ENCODE data around the gene RITA1.
"Not testable (repeated sequence)": the region's sequence is repeated elsewhere in the genome, so short reads cannot be mapped to it uniquely, and the experiment has no call there.

RITA1 gene, protein sequence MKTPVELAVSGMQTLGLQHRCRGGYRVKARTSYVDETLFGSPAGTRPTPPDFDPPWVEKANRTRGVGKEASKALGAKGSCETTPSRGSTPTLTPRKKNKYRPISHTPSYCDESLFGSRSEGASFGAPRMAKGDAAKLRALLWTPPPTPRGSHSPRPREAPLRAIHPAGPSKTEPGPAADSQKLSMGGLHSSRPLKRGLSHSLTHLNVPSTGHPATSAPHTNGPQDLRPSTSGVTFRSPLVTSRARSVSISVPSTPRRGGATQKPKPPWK

GRCh38 chr12:113185180-113186032, at the start of gene RITA1, which contains the start of gene DDX54:
TSS of gene RITA1 (plus strand) at chr12:113185721. CDS start at chr12:113186747, 1,026 bp downstream.
TSS of gene DDX54 (minus strand) at chr12:113185478. CDS start at chr12:113185451, 27 bp downstream.
- DNase-seq (ENCODE audit: low spot score in 2 of 2) (peak; percentile 74 to 86), ATAC-seq (replicated peaks; ENCODE audit: extremely low read depth, poor library complexity, severe bottlenecking) (peak; percentile 59)
- H3K4me3 Mint-ChIP-seq = peak within 1 kb of the TSS; percentile 86
- H3K36me3 Mint-ChIP-seq (ENCODE audit: insufficient read depth) = peaks cover 23% of the 10 kb centered on the region
- H3K27me3 Mint-ChIP-seq = no peaks in the 10 kb centered on the region
- H3K9me3 Mint-ChIP-seq = no peaks in the 10 kb centered on the region
- H3K27ac Mint-ChIP-seq (ENCODE audit: low read depth) = peak within 1 kb of the TSS; percentile 91
- peaks cover 26% of the 10 kb centered on the region for H3K4me1 Mint-ChIP-seq

DNA sequence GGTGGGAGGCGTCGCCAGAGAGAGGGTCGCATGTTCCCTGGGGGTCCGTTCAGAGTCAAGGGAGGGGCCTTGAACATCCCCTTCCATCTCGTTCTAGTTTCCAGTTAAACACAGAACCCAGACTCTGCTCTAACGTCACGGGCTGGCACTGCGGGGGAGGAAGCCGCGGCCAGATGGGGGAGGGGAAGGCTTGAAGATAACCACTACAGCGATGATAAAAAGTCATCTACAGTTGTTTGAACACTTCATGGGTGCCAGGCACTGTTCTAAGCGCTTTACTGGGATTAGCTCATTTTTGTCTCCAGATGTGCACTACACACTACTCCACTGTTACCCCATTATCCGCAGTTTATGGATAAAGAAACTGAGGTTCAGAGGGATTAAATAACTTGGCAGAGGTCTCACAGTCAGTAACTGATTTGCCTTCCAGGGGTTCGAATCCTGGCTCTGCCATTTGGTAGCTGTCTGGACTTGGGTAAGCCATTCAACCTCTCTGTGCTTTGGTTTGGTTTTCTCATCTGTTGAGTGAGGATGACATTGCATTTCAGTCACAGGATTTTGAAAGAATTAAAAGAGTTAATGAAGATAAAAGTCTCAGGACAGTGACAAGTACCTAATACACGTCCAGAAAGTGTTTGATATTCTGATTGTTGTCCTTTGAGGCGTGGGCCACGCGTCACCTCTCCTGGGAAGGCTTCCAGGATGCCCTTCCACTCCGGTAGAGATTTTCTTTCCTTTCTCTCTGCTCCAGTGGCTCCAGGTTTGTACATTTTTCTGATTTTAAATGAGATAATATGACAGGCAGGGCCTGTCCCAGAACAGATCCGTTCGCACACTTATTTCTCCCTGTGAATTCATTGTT, 49.2 kb upstream of the RITA1 start:
- no peaks in the 10 kb centered on the region for H3K9me3 Mint-ChIP-seq
- H3K4me1 Mint-ChIP-seq = peaks cover 13% of the 10 kb centered on the region
- ATAC-seq (replicated peaks; ENCODE audit: extremely low read depth, poor library complexity, severe bottlenecking) (peak; percentile 81), DNase-seq (ENCODE audit: low spot score in 2 of 2) (peak in 1 of 2 donors; percentile 68)
- no peaks in the 10 kb centered on the region for H3K36me3 Mint-ChIP-seq (ENCODE audit: insufficient read depth)
- peak overlapping the region; percentile 77 for H3K4me3 Mint-ChIP-seq
- peaks cover 21% of the 10 kb centered on the region for H3K27me3 Mint-ChIP-seq
- H3K27ac Mint-ChIP-seq (ENCODE audit: low read depth) = peak overlapping the region; percentile 92

- no peak for DNase-seq (ENCODE audit: low spot score in 2 of 2)
- no peak for ATAC-seq (replicated peaks; ENCODE audit: extremely low read depth, poor library complexity, severe bottlenecking)
- H3K36me3 Mint-ChIP-seq (ENCODE audit: insufficient read depth) = no peaks in the 10 kb centered on the region
- H3K27me3 Mint-ChIP-seq = peaks cover 21% of the 10 kb centered on the region
- H3K27ac Mint-ChIP-seq (ENCODE audit: low read depth) = no peak overlapping the region
- H3K9me3 Mint-ChIP-seq = no peaks in the 10 kb centered on the region
- peaks cover 13% of the 10 kb centered on the region for H3K4me1 Mint-ChIP-seq
- H3K4me3 Mint-ChIP-seq = no peak overlapping the region
Observed at GRCh38 chr12:113136990-113137511, 48.5 kb upstream of the RITA1 start.

- Mint-ChIP-seq H3K27ac (ENCODE audit: low read depth) (no peak overlapping the region), H3K36me3 (ENCODE audit: insufficient read depth) (no peaks in the 10 kb centered on the region), H3K4me1 (peaks cover 13% of the 10 kb centered on the region), H3K9me3 (no peaks in the 10 kb centered on the region), H3K27me3 (peaks cover 21% of the 10 kb centered on the region), H3K4me3 (no peak overlapping the region)
- ATAC-seq (replicated peaks; ENCODE audit: extremely low read depth, poor library complexity, severe bottlenecking) (no peak), DNase-seq (ENCODE audit: low spot score in 2 of 2) (no peak)
Observed at GRCh38 chr12:113137861-113138783, 47.4 kb upstream of the RITA1 start.

DNA sequence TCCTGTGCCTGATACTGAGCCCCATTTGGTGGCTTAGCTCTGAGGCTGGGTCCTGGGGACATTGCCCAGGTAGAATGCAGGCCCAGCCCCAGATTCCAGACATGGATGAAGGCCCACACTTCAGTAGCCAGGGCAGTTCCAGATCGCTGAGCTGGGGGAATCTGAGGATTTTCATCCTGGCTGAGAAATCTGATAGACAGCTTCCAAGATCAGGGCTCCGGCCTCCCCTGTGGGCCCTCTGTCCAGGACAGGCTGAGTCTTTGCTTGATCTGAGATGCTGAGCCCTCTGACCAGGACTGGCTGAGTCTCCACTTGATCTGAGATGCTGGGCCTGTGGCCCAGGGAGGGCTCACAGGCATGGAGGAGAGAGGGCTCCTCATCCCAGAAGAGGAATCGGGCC, 46.7 kb upstream of the RITA1 start:
- Mint-ChIP-seq H3K9me3 (no peaks in the 10 kb centered on the region), H3K36me3 (ENCODE audit: insufficient read depth) (no peaks in the 10 kb centered on the region), H3K4me1 (peaks cover 13% of the 10 kb centered on the region), H3K27ac (ENCODE audit: low read depth) (no peak overlapping the region), H3K4me3 (no peak overlapping the region), H3K27me3 (peaks cover 21% of the 10 kb centered on the region)
- DNase-seq (ENCODE audit: low spot score in 2 of 2) (no peak), ATAC-seq (replicated peaks; ENCODE audit: extremely low read depth, poor library complexity, severe bottlenecking) (no peak)

GRCh38 chr12:113140706-113141105, 44.8 kb upstream of the RITA1 start:
- no peak for ATAC-seq (replicated peaks; ENCODE audit: extremely low read depth, poor library complexity, severe bottlenecking)
- Mint-ChIP-seq H3K9me3 (no peaks in the 10 kb centered on the region), H3K4me3 (no peak overlapping the region), H3K4me1 (peaks cover 7% of the 10 kb centered on the region), H3K27ac (ENCODE audit: low read depth) (no peak overlapping the region), H3K27me3 (peaks cover 14% of the 10 kb centered on the region), H3K36me3 (ENCODE audit: insufficient read depth) (no peaks in the 10 kb centered on the region)
- DNase-seq (ENCODE audit: low spot score in 2 of 2) = no peak

GRCh38 chr12:113141716-113142115, 43.8 kb upstream of the RITA1 start:
- not testable (repeated sequence) for ATAC-seq (replicated peaks; ENCODE audit: extremely low read depth, poor library complexity, severe bottlenecking); H3K9me3 Mint-ChIP-seq; H3K36me3 Mint-ChIP-seq (ENCODE audit: insufficient read depth); H3K4me3 Mint-ChIP-seq; H3K27ac Mint-ChIP-seq (ENCODE audit: low read depth); H3K4me1 Mint-ChIP-seq; DNase-seq (ENCODE audit: low spot score in 2 of 2); H3K27me3 Mint-ChIP-seq

GRCh38 chr12:113142173-113142885, 43.2 kb upstream of the RITA1 start:
- H3K9me3 Mint-ChIP-seq = no peaks in the 10 kb centered on the region
- no peak overlapping the region for H3K27ac Mint-ChIP-seq (ENCODE audit: low read depth)
- H3K36me3 Mint-ChIP-seq (ENCODE audit: insufficient read depth) = no peaks in the 10 kb centered on the region
- ATAC-seq (replicated peaks; ENCODE audit: extremely low read depth, poor library complexity, severe bottlenecking) (no peak), DNase-seq (ENCODE audit: low spot score in 2 of 2) (no peak)
- no peak overlapping the region for H3K4me3 Mint-ChIP-seq
- no peaks in the 10 kb centered on the region for H3K4me1 Mint-ChIP-seq
- no peaks in the 10 kb centered on the region for H3K27me3 Mint-ChIP-seq

GRCh38 chr12:113142886-113143332, 42.6 kb upstream of the RITA1 start:
- Mint-ChIP-seq H3K36me3 (ENCODE audit: insufficient read depth) (no peaks in the 10 kb centered on the region), H3K27ac (ENCODE audit: low read depth) (no peak overlapping the region), H3K4me1 (no peaks in the 10 kb centered on the region), H3K27me3 (no peaks in the 10 kb centered on the region), H3K4me3 (no peak overlapping the region), H3K9me3 (no peaks in the 10 kb centered on the region)
- DNase-seq (ENCODE audit: low spot score in 2 of 2) (no peak), ATAC-seq (replicated peaks; ENCODE audit: extremely low read depth, poor library complexity, severe bottlenecking) (no peak)

DNA sequence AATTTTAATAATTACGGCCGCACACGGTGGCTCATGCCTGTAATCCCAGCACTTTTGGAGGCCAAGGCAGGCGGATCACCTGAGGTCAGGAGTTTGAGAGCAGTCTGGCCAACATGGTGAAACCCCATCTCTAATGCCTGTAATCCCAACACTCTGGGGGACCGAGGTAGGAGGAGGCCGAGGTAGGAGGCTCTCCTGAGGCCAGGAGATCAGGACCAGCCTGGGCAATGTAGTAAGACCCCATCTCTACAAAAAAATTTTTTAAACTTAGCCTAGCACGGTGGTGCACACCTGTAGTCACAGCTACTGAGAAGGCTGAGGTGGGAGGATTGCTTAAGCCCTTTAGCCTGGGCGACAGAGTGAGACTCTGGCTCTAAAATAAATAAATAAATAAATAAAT, 41.6 kb upstream of the RITA1 start:
- Mint-ChIP-seq H3K4me1 (no peaks in the 10 kb centered on the region), H3K36me3 (ENCODE audit: insufficient read depth) (no peaks in the 10 kb centered on the region), H3K27ac (ENCODE audit: low read depth) (no peak overlapping the region), H3K9me3 (no peaks in the 10 kb centered on the region), H3K4me3 (no peak overlapping the region), H3K27me3 (no peaks in the 10 kb centered on the region)
- no peak for DNase-seq (ENCODE audit: low spot score in 2 of 2)
- ATAC-seq (replicated peaks; ENCODE audit: extremely low read depth, poor library complexity, severe bottlenecking) = no peak

GRCh38 chr12:113144806-113145205, 40.7 kb upstream of the RITA1 start:
- Mint-ChIP-seq H3K36me3 (ENCODE audit: insufficient read depth) (no peaks in the 10 kb centered on the region), H3K4me1 (no peaks in the 10 kb centered on the region), H3K27ac (ENCODE audit: low read depth) (no peak overlapping the region), H3K4me3 (no peak overlapping the region), H3K9me3 (no peaks in the 10 kb centered on the region), H3K27me3 (no peaks in the 10 kb centered on the region)
- no peak for DNase-seq (ENCODE audit: low spot score in 2 of 2)
- ATAC-seq (replicated peaks; ENCODE audit: extremely low read depth, poor library complexity, severe bottlenecking) = no peak
